Omental fat pad (tissue), 4 donors: Measurements from ENCODE around the gene ISG20. TPM values are rescaled to one million over a fixed set of nuclear protein-coding genes. Genes with fewer than 3 reads are reported as not detected.
A peak's percentile ranks its signal among the peaks of the same experiment; 100 is the strongest.

ENCODE experiments used
- ATAC-seq: fragments of 150-250 bp; one replicate; pipeline ENCODE4 v1.9.1; 2016; ENCODE audit warnings: mild to moderate bottlenecking, moderate library complexity; ENCODE audit not compliant: low FRiP score
- DNase-seq: peaks from one replicate; pipeline ENCODE4 v3.0.0-alpha.2; 2019; ENCODE audit warnings: low spot score
- total RNA-seq, 4 donors: library from RNA; depleted of rRNA; stranded (reverse); fragments of >200 nt; gene quantifications; one replicate each; pipeline ENCODE4 v1.1.0, GENCODE V29; 2016
- TF ChIP-seq, protein P1 (sequence below), 3 donors: fragments of 450-650 bp; IDR thresholded peaks; one replicate each; pipeline ENCODE4 v1.5.1; 2016 to 2017; ENCODE audit warnings: antibody characterized with exemption in 3 of 3, mild to moderate bottlenecking in 3 of 3, moderate library complexity in 2 of 3

ISG20 gene
- total RNA-seq, 4 donors from 2014 or later, result 21.3 to 41.0 (median 27.8) TPM

GRCh38 chr15:88619796-88620195 is 19.0 kb upstream of the ISG20 start:
- DNase-seq (no peak), ATAC-seq (no peak)
- TF ChIP-seq, protein P1, sequence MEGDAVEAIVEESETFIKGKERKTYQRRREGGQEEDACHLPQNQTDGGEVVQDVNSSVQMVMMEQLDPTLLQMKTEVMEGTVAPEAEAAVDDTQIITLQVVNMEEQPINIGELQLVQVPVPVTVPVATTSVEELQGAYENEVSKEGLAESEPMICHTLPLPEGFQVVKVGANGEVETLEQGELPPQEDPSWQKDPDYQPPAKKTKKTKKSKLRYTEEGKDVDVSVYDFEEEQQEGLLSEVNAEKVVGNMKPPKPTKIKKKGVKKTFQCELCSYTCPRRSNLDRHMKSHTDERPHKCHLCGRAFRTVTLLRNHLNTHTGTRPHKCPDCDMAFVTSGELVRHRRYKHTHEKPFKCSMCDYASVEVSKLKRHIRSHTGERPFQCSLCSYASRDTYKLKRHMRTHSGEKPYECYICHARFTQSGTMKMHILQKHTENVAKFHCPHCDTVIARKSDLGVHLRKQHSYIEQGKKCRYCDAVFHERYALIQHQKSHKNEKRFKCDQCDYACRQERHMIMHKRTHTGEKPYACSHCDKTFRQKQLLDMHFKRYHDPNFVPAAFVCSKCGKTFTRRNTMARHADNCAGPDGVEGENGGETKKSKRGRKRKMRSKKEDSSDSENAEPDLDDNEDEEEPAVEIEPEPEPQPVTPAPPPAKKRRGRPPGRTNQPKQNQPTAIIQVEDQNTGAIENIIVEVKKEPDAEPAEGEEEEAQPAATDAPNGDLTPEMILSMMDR (IDR thresholded peaks at IDR 0.05), result no peak

DNA sequence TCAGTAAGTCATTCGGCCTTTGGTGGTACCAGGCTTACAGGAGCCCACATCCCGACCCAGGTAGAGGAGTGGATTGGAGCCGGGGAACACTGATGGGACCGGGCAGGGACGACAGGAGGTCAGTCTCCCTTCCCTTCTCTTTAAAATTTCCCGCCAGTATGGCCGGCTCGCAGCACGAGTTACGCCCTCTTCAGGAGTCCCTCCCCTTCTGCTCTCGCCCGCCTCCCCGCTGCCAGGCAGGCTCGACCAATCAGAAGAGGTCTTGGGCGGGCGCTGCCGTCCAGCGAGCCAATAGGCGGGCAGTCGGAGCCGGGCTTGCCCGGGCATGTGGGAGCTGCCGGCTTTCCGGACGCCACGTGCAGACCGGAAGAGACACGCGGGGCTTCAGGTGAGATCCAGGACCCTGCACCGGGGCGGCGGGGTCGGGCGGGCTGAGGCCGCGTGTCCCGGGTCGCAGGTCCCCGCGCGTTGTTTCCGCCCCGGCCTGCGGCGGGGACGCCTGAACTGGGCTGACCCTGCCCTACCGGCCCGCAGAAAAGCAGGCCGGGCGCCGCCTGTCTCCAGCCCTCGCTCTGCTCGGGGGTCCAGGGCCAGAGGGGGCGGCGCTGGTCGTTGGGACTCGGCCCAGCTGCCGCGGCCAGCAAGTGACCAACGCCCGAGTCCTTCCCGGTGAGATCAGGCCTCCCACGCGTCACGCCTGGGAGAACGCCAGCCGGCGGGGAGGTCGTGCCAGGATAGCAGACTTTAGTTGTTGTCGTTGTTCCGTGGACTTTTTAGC is 17.6 kb upstream of the ISG20 start, which contains the start of gene AEN:
Gene AEN, plus strand, starts transcription at position 346 of the 778 bp plus-strand sequence. CDS start 4,870 bp downstream, outside the sequence.
- DNase-seq (peak; percentile 79), ATAC-seq (peak; percentile 94)
- TF ChIP-seq, protein P1 (IDR thresholded peaks at IDR 0.05), result no peak

DNA sequence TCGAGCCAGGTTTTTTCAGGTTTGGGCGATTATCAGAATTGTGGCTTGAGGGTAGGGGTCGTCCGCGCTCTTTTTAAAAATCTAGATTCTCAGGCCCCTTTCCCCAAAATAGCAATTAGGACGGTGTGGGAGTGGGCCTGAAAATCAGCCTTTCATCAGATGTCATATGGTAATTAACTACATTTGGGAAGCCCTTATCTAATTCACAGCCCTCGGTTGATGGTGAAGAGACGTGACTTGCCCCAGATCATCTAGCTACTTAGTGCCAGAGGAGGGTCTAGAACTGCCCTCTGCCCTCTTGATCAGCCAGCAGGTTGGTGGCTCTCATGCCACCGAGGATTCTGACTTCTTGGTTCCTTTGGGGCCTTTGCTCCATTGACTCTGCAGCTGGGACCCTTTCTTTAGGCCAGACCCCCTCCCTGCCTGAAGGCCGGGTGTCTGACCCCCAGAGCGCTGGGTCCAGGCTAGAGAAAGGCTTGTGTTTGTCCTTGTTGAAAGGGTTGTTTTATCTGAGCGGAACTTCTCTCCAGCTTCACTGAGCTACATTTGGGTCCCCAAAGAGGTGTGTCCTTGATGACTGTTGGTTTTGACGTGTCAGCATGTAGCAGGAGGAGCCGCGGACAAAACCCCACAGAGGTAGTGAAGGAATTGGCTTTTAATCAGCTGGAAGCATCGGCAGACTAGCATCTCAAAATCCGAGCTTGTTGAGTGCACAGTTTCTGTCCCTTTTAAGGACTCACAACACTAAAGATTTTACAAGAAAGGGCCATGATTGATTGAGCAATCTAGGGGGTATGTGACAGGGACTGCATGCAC is 16.8 kb upstream of the ISG20 start:
- ATAC-seq (no peak), DNase-seq (no peak)
- TF ChIP-seq, protein P1 (IDR thresholded peaks at IDR 0.05), result no peak

DNA sequence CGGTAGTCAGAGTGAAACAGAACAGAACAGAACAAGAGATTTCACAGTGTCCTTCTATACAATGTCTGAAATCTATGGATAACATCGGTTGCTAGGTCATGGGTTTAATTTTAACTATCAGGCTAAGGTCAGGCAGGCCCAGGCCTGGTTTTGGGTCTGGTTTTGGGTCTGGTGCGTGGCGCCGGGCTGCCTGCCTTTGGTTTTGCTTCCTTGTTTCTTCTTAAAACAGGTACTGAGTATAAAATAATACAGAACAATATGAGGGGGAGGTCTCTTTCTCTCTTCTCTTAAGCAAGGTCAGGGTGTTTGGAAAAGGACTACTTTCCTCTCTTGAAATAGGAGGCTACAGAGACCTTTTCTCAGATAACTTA is 16.2 kb upstream of the ISG20 start:
- TF ChIP-seq, protein P1 (IDR thresholded peaks at IDR 0.05), result no peak
- DNase-seq (no peak), ATAC-seq (no peak)

GRCh38 chr15:88623061-88623460 is 15.8 kb upstream of the ISG20 start:
- peak; percentile 62 for DNase-seq
- TF ChIP-seq, protein P1 (IDR thresholded peaks at IDR 0.05), result no peak
- peak; percentile 80 for ATAC-seq

- ATAC-seq (no peak), DNase-seq (no peak)
- TF ChIP-seq, protein P1 (IDR thresholded peaks at IDR 0.05), result no peak
Observed at GRCh38 chr15:88623632-88624031, 15.2 kb upstream of the ISG20 start.
